Measurements from ENCODE around the gene CNOT10.
A peak's percentile ranks its signal among the peaks of the same experiment; 100 is the strongest.
"Not testable (repeated sequence)": the region's sequence is repeated elsewhere in the genome, so short reads cannot be mapped to it uniquely, and the experiment has no call there.

Gene CNOT10

DNA sequence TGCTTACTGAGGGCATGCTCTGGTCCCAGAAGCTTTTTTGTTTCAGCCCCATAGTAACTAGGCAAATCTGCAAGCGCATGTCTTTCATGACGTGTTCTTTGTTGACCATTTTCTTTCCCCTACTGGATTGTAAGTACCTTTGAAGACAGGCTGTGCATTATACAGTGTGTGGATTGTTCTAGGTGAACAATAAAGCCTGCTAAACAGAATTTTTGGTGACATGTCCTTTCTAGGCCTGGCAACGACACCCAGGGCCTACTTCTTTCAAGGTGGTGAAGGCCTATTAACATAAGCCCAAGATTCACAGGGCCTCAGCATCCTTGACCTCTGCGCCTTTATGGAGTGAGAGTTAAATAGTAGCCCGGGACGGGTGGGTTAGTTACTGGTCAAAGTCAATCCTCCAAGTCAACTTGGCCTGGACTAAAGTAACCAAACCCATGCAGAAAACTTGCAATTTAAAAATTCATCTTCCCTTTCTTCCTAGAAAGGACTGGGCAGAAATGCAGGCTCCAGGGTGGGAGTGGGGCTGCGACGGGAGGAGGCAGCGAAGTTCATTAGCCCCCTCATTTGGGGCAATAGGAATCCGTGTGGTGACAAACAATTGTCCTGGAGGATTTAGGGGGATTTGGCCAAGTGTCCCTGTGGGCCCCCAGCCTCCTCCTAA, 95.2 kb downstream of the CNOT10 start:
- Histone ChIP-seq H3K4me3 (ENCODE audit: low read length in 2 of 2) (peak overlapping the region; percentile 48 to 70), H3K23ac (ENCODE audit: low read depth, low read length, poor library complexity) (no peak overlapping the region), H2BK120ac (ENCODE audit: low read depth, low read length) (no peak overlapping the region), H2AFZ (ENCODE audit: low read length) (peak overlapping the region; percentile 83), H4K91ac (ENCODE audit: low read depth, low read length, poor library complexity) (no peak overlapping the region), H2BK12ac (ENCODE audit: low read length) (no peak overlapping the region), H2BK15ac (ENCODE audit: low read length) (no peak overlapping the region), H2AK5ac (ENCODE audit: low read depth, low read length) (no peak overlapping the region), H3K9ac (ENCODE audit: low read depth, low read length, poor library complexity) (no peak overlapping the region), H3K27me3 (ENCODE audit: control insufficient read depth in 3 of 3, insufficient read depth in 3 of 3, low read depth in 1 of 3, low read length in 3 of 3) (no peaks in the 10 kb centered on the region), H3K27ac (replicated peaks; ENCODE audit: low read length) (no peak overlapping the region), H3K18ac (ENCODE audit: low read length) (peak overlapping the region; percentile 17), H3K14ac (ENCODE audit: low read length) (no peak overlapping the region), H3K4me1 (ENCODE audit: control insufficient read depth in 2 of 2, insufficient read depth in 1 of 2, low read depth in 1 of 2, low read length in 2 of 2) (peaks cover 6 to 8% of the 10 kb centered on the region in 2 donors), H3K9me3 (replicated peaks in 1 of 2; ENCODE audit: control insufficient read depth in 2 of 2, insufficient read depth in 1 of 2, low read depth in 1 of 2, low read length in 2 of 2) (no peaks in the 10 kb centered on the region), H3K79me1 (ENCODE audit: low read depth, low read length) (no peaks in the 10 kb centered on the region), H3K4ac (ENCODE audit: low read length) (no peak overlapping the region), H3K4me2 (ENCODE audit: insufficient read depth, low read length, poor library complexity, severe bottlenecking) (peak overlapping the region; percentile 35), H2BK5ac (ENCODE audit: low read length) (no peak overlapping the region), H4K8ac (ENCODE audit: low read depth, low read length) (no peak overlapping the region), H3K36me3 (replicated peaks in 1 of 2; ENCODE audit: control insufficient read depth in 2 of 2, insufficient read depth in 2 of 2, low read length in 2 of 2) (peaks cover 2 to 13% of the 10 kb centered on the region in 2 donors)
- no CpG with 5 or more reads among the region's 10 CpGs for WGBS, 2 donors (ENCODE audit: extremely low coverage in 2 of 2, insufficient read length in 2 of 2, insufficient replicate concordance in 1 of 2)
- no peak for DNase-seq (ENCODE audit: low spot score)

DNA sequence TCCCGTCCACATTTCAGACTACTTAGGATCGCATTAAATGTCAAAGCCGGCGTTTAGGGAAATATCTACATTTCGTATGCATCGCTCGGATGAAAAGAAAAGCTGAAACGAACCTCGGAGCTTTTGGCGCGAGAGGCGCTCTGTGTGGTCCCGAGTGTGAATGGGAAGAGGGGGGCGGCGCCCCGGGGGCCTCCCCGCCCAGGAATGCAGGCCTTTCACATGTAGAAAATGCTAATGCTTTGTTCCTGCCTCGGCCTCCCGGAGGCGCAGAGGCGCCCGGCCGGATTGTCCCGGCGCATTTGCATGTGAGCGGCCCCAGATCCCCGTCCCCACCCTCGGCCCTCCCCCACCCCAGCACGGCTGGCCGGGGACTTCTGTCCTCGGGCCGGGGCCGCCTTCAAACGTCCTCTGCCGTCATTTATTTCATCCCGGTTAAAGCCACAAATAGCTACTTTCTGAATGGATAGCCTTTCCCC, 95.8 kb downstream of the CNOT10 start:
- no peak overlapping the region for H3K9ac ChIP-seq (ENCODE audit: low read depth, low read length, poor library complexity)
- peak overlapping the region; percentile 83 for H2AFZ ChIP-seq (ENCODE audit: low read length)
- H3K4me2 ChIP-seq (ENCODE audit: insufficient read depth, low read length, poor library complexity, severe bottlenecking), result peak overlapping the region; percentile 95
- no peaks in the 10 kb centered on the region for H3K9me3 ChIP-seq (replicated peaks in 1 of 2; ENCODE audit: control insufficient read depth in 2 of 2, insufficient read depth in 1 of 2, low read depth in 1 of 2, low read length in 2 of 2)
- H3K4me1 ChIP-seq (ENCODE audit: control insufficient read depth in 2 of 2, insufficient read depth in 1 of 2, low read depth in 1 of 2, low read length in 2 of 2), result peaks cover 6 to 8% of the 10 kb centered on the region in 2 donors
- H4K8ac ChIP-seq (ENCODE audit: low read depth, low read length), result no peak overlapping the region
- H3K36me3 ChIP-seq (replicated peaks in 1 of 2; ENCODE audit: control insufficient read depth in 2 of 2, insufficient read depth in 2 of 2, low read length in 2 of 2), result peaks cover 2 to 10% of the 10 kb centered on the region in 2 donors
- H4K91ac ChIP-seq (ENCODE audit: low read depth, low read length, poor library complexity), result no peak overlapping the region
- H3K79me1 ChIP-seq (ENCODE audit: low read depth, low read length), result no peaks in the 10 kb centered on the region
- DNase-seq (ENCODE audit: low spot score), result peak; percentile 94
- H3K4me3 ChIP-seq (ENCODE audit: low read length in 2 of 2), result peak overlapping the region; percentile 48 to 79
- H3K4ac ChIP-seq (ENCODE audit: low read length), result no peak overlapping the region
- peak overlapping the region; percentile 56 for H2BK5ac ChIP-seq (ENCODE audit: low read length)
- no peaks in the 10 kb centered on the region for H3K27me3 ChIP-seq (ENCODE audit: control insufficient read depth in 3 of 3, insufficient read depth in 3 of 3, low read depth in 1 of 3, low read length in 3 of 3)
- H2BK120ac ChIP-seq (ENCODE audit: low read depth, low read length), result no peak overlapping the region
- WGBS, 2 donors (ENCODE audit: extremely low coverage in 2 of 2, insufficient read length in 2 of 2, insufficient replicate concordance in 1 of 2), result no CpG with 5 or more reads among the region's 36 CpGs
- no peak overlapping the region for H3K23ac ChIP-seq (ENCODE audit: low read depth, low read length, poor library complexity)
- H2AK5ac ChIP-seq (ENCODE audit: low read depth, low read length), result no peak overlapping the region
- no peak overlapping the region for H2BK12ac ChIP-seq (ENCODE audit: low read length)
- peak overlapping the region; percentile 85 for H3K27ac ChIP-seq (replicated peaks; ENCODE audit: low read length)
- H3K18ac ChIP-seq (ENCODE audit: low read length), result peak overlapping the region; percentile 97
- H2BK15ac ChIP-seq (ENCODE audit: low read length), result no peak overlapping the region
- no peak overlapping the region for H3K14ac ChIP-seq (ENCODE audit: low read length)

DNA sequence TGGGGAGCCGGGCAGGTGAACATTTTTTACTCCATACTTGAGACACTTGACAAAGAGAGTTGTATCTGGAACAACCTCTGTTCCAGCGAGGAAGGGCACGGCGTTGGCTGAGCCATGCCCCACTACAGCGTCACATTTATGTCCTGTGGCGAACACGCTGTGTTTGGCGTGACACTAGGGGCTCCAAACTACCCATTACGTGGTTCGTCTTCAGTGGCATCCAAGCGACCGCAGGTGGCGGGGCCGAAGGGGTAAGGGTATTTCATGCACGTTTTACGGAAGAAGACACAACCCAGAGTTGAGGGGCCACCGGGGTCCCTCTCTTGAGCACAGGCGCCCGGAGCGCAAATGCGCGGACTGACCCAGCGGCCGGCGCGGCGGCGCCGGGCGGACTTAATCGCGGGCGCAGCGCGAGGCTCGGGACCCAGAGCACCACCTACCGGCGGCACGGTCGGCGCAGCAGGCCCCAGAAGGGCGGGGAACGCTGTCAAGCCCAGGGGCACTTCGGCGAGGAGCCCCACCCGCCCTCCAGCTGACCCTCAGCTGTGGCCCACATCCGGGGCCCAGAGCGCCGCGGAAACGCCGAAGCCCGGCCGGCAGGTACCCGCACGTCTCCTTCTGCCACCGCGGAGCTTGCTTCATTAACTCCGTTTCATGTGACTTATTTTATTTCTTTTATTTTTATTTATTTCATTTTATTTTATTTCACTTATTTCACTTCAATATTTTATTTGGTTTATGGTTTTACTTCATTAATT, 96.4 kb downstream of the CNOT10 start:
- Histone ChIP-seq H3K9ac (ENCODE audit: low read depth, low read length, poor library complexity) (peak overlapping the region; percentile 94), H3K9me3 (replicated peaks in 1 of 2; ENCODE audit: control insufficient read depth in 2 of 2, insufficient read depth in 1 of 2, low read depth in 1 of 2, low read length in 2 of 2) (no peaks in the 10 kb centered on the region), H3K4me3 (ENCODE audit: low read length in 2 of 2) (peak overlapping the region; percentile 48 to 79), H2BK120ac (ENCODE audit: low read depth, low read length) (no peak overlapping the region), H3K79me1 (ENCODE audit: low read depth, low read length) (no peaks in the 10 kb centered on the region), H2BK5ac (ENCODE audit: low read length) (peak overlapping the region; percentile 56), H3K27ac (replicated peaks; ENCODE audit: low read length) (peak overlapping the region; percentile 85), H4K8ac (ENCODE audit: low read depth, low read length) (no peak overlapping the region), H2BK15ac (ENCODE audit: low read length) (peak overlapping the region; percentile 74), H2AFZ (ENCODE audit: low read length) (peak overlapping the region; percentile 83), H3K36me3 (replicated peaks in 1 of 2; ENCODE audit: control insufficient read depth in 2 of 2, insufficient read depth in 2 of 2, low read length in 2 of 2) (peaks cover 0 to 5% of the 10 kb centered on the region in 2 donors), H3K4ac (ENCODE audit: low read length) (no peak overlapping the region), H2AK5ac (ENCODE audit: low read depth, low read length) (no peak overlapping the region), H3K27me3 (ENCODE audit: control insufficient read depth in 3 of 3, insufficient read depth in 3 of 3, low read depth in 1 of 3, low read length in 3 of 3) (no peaks in the 10 kb centered on the region), H3K4me1 (ENCODE audit: control insufficient read depth in 2 of 2, insufficient read depth in 1 of 2, low read depth in 1 of 2, low read length in 2 of 2) (peaks cover 6 to 8% of the 10 kb centered on the region in 2 donors), H3K4me2 (ENCODE audit: insufficient read depth, low read length, poor library complexity, severe bottlenecking) (peak overlapping the region; percentile 95), H2BK12ac (ENCODE audit: low read length) (peak overlapping the region; percentile 7), H4K91ac (ENCODE audit: low read depth, low read length, poor library complexity) (no peak overlapping the region), H3K14ac (ENCODE audit: low read length) (peak overlapping the region; percentile 33), H3K18ac (ENCODE audit: low read length) (peak overlapping the region; percentile 97), H3K23ac (ENCODE audit: low read depth, low read length, poor library complexity) (no peak overlapping the region)
- DNase-seq (ENCODE audit: low spot score), result peak; percentile 88
- WGBS, 2 donors (ENCODE audit: extremely low coverage in 2 of 2, insufficient read length in 2 of 2, insufficient replicate concordance in 1 of 2), result no CpG with 5 or more reads among the region's 59 CpGs

DNA sequence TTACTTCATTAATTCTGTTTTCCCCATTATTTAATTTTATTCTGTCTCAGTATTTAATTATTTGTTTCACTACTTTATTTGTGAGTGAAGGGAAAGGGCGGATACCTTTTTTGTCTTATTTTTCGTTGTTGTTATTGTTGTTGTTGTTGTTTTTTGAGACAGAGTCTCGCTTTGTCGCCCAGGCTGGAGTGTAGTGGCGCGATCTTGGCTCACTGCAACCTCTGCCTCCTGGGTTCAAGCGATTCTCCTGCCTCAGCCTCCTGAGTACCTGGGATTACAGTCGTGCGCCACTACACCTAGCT, 96.9 kb downstream of the CNOT10 start:
- H3K4ac ChIP-seq (ENCODE audit: low read length); H2AK5ac ChIP-seq (ENCODE audit: low read depth, low read length); H4K8ac ChIP-seq (ENCODE audit: low read depth, low read length); H2BK12ac ChIP-seq (ENCODE audit: low read length); H3K18ac ChIP-seq (ENCODE audit: low read length); H2AFZ ChIP-seq (ENCODE audit: low read length); H4K91ac ChIP-seq (ENCODE audit: low read depth, low read length, poor library complexity); H2BK120ac ChIP-seq (ENCODE audit: low read depth, low read length); H3K27me3 ChIP-seq (ENCODE audit: control insufficient read depth in 3 of 3, insufficient read depth in 3 of 3, low read depth in 1 of 3, low read length in 3 of 3); H3K36me3 ChIP-seq (replicated peaks in 1 of 2; ENCODE audit: control insufficient read depth in 2 of 2, insufficient read depth in 2 of 2, low read length in 2 of 2); H3K9me3 ChIP-seq (replicated peaks in 1 of 2; ENCODE audit: control insufficient read depth in 2 of 2, insufficient read depth in 1 of 2, low read depth in 1 of 2, low read length in 2 of 2); H3K23ac ChIP-seq (ENCODE audit: low read depth, low read length, poor library complexity); H2BK5ac ChIP-seq (ENCODE audit: low read length); DNase-seq (ENCODE audit: low spot score); H3K14ac ChIP-seq (ENCODE audit: low read length); H3K27ac ChIP-seq (replicated peaks; ENCODE audit: low read length); H2BK15ac ChIP-seq (ENCODE audit: low read length); H3K4me1 ChIP-seq (ENCODE audit: control insufficient read depth in 2 of 2, insufficient read depth in 1 of 2, low read depth in 1 of 2, low read length in 2 of 2); H3K79me1 ChIP-seq (ENCODE audit: low read depth, low read length); H3K4me2 ChIP-seq (ENCODE audit: insufficient read depth, low read length, poor library complexity, severe bottlenecking); H3K9ac ChIP-seq (ENCODE audit: low read depth, low read length, poor library complexity): not testable (repeated sequence)
- peak overlapping the region in 1 of 2 donors; percentile 48 for H3K4me3 ChIP-seq (ENCODE audit: low read length in 2 of 2)
- WGBS, 2 donors (ENCODE audit: extremely low coverage in 2 of 2, insufficient read length in 2 of 2, insufficient replicate concordance in 1 of 2), result no CpG with 5 or more reads among the region's 9 CpGs

Measured in neuronal stem cell (in vitro differentiated cells).